Memory B cell (primary cell): ENCODE measurements around the gene TFDP1.

Experiments used
- ATAC-seq: fragments of 150-1000 bp; cut with Tn5 transposase; 2 replicates; pipeline ENCODE4 v1.10.0; 2021; ENCODE audit warnings: low read depth, mild to moderate bottlenecking, moderate library complexity
- DNase-seq, 2 donors: peaks; one replicate each; pipeline ENCODE4 v3.0.0; 2022; ENCODE audit warnings: low spot score in 2 of 2
- H3K27ac Mint-ChIP-seq: one replicate; pipeline ENCODE4 v1.8.0; 2022; ENCODE audit warnings: mild to moderate bottlenecking, moderate library complexity, mixed read lengths
- H3K27me3 Mint-ChIP-seq: one replicate; pipeline ENCODE4 v1.8.0; 2022; ENCODE audit warnings: mixed read lengths
- H3K36me3 Mint-ChIP-seq: one replicate; pipeline ENCODE4 v1.8.0; 2022; ENCODE audit warnings: mild to moderate bottlenecking, mixed read lengths
- H3K4me1 Mint-ChIP-seq: one replicate; pipeline ENCODE4 v1.8.0; 2022; ENCODE audit warnings: mixed read lengths
- H3K4me3 Mint-ChIP-seq: one replicate; pipeline ENCODE4 v1.8.0; 2022; ENCODE audit warnings: mild to moderate bottlenecking, moderate library complexity, mixed read lengths
- H3K9me3 Mint-ChIP-seq: one replicate; pipeline ENCODE4 v1.8.0; 2022; ENCODE audit warnings: mixed read lengths

The TFDP1 gene

GRCh38 chr13:113573065-113573464 is 11.5 kb upstream of the TFDP1 start:
- Mint-ChIP-seq H3K27ac (no peak overlapping the region), H3K36me3 (peaks cover 4% of the 10 kb centered on the region), H3K9me3 (peaks cover 10% of the 10 kb centered on the region), H3K4me3 (no peak overlapping the region), H3K4me1 (no peaks in the 10 kb centered on the region), H3K27me3 (peaks cover 3% of the 10 kb centered on the region)
- DNase-seq = no peak
- no peak for ATAC-seq

GRCh38 chr13:113576597-113576996 is 8.0 kb upstream of the TFDP1 start:
- Mint-ChIP-seq H3K27me3 (peaks cover 4% of the 10 kb centered on the region), H3K4me3 (no peak overlapping the region), H3K4me1 (no peaks in the 10 kb centered on the region), H3K9me3 (peaks cover 12% of the 10 kb centered on the region), H3K27ac (no peak overlapping the region), H3K36me3 (peaks cover 5% of the 10 kb centered on the region)
- no peak for ATAC-seq
- no peak for DNase-seq

GRCh38 chr13:113577881-113578435 is 6.6 kb upstream of the TFDP1 start:
- ATAC-seq (no peak), DNase-seq (no peak)
- Mint-ChIP-seq H3K4me3 (no peak overlapping the region), H3K4me1 (no peaks in the 10 kb centered on the region), H3K27me3 (peaks cover 4% of the 10 kb centered on the region), H3K27ac (no peak overlapping the region), H3K9me3 (peaks cover 12% of the 10 kb centered on the region), H3K36me3 (peaks cover 5% of the 10 kb centered on the region)

GRCh38 chr13:113579686-113580085 is 4.9 kb upstream of the TFDP1 start:
- Mint-ChIP-seq H3K27ac (no peak overlapping the region), H3K4me3 (no peak overlapping the region), H3K27me3 (peaks cover 1% of the 10 kb centered on the region), H3K4me1 (peaks cover 5% of the 10 kb centered on the region), H3K9me3 (peaks cover 12% of the 10 kb centered on the region), H3K36me3 (peaks cover 2% of the 10 kb centered on the region)
- ATAC-seq = no peak
- no peak for DNase-seq

GRCh38 chr13:113581871-113582270 is 2.7 kb upstream of the TFDP1 start:
- Mint-ChIP-seq H3K27ac (no peak overlapping the region), H3K4me1 (peaks cover 10% of the 10 kb centered on the region), H3K27me3 (peaks cover 1% of the 10 kb centered on the region), H3K9me3 (peaks cover 9% of the 10 kb centered on the region), H3K4me3 (no peak overlapping the region), H3K36me3 (peaks cover 2% of the 10 kb centered on the region)
- DNase-seq (no peak), ATAC-seq (no peak)

DNA sequence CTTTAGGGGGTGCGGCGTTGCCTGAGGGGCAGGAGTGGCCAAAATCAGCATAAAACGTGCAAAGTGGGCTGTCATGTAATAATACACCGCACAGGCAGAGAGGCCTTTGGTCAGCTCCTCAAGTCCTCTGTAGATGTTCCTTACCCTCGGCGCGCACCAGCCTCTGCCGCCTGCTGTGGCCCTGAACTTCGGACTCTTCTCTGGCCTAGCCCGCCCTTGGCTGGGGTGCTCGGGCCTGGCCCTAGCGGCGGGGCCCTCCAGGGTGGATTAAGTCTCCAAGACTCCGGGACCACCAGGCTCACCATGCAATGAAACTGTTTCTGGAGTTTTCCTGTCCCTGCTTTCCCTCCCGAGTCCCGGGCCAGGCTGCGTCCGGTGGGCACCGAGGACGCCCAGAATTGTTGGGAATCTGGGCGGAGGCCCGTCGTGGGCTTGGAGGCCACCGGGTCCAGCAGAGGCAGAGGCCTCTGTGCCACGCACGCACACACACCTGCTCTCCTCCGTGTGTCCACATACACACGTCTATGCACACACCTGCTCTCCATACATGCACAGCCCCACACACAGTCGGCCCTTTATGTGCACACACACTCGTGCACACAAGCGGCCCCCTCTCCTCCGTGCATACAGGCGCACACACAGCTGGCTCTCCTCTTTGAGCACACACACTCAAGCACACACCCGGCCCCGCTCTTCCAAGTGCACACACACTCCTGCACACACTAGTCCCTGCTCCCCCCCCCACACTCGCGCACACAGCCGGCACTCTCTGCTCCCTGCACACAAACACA is 1.5 kb upstream of the TFDP1 start:
- DNase-seq (no peak), ATAC-seq (no peak)
- Mint-ChIP-seq H3K4me3 (peak overlapping the region; percentile 51), H3K27me3 (peaks cover 1% of the 10 kb centered on the region), H3K9me3 (peaks cover 5% of the 10 kb centered on the region), H3K27ac (no peak overlapping the region), H3K4me1 (peaks cover 13% of the 10 kb centered on the region), H3K36me3 (peaks cover 2% of the 10 kb centered on the region)

- ATAC-seq = peak; percentile 25
- Mint-ChIP-seq H3K36me3 (peaks cover 7% of the 10 kb centered on the region), H3K4me1 (peaks cover 20% of the 10 kb centered on the region), H3K4me3 (peak overlapping the region; percentile 83), H3K27ac (no peak overlapping the region), H3K27me3 (no peaks in the 10 kb centered on the region), H3K9me3 (peaks cover 3% of the 10 kb centered on the region)
- peak; percentile 10 to 34 for DNase-seq
Measured at GRCh38 chr13:113584870-113585671, 518 bp downstream of the TFDP1 start.

DNA sequence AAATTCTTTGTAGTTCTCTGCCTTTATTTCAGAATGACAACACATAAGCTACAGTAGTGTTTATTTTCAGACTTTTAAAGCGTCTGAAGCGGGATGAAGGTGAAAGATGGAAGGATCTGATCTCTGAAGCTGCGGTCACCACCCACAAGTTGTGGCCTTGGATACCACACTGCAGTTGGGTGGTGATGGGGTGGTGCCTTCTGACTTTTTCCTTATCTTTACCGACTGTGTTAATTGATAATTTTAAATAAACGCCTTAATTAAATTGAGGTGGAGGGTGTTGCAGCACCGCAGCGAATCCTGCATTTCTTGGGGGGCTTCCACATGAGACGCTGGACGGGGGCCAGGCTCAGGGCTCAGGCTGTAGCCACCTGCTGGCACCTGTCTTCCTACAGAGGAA is 1.3 kb downstream of the TFDP1 start:
- peaks cover 3% of the 10 kb centered on the region for H3K9me3 Mint-ChIP-seq
- peaks cover 20% of the 10 kb centered on the region for H3K4me1 Mint-ChIP-seq
- no peak for ATAC-seq
- no peaks in the 10 kb centered on the region for H3K27me3 Mint-ChIP-seq
- peak overlapping the region; percentile 83 for H3K4me3 Mint-ChIP-seq
- H3K36me3 Mint-ChIP-seq = peaks cover 7% of the 10 kb centered on the region
- no peak for DNase-seq
- no peak overlapping the region for H3K27ac Mint-ChIP-seq

- peaks cover 7% of the 10 kb centered on the region for H3K36me3 Mint-ChIP-seq
- no peak overlapping the region for H3K27ac Mint-ChIP-seq
- H3K27me3 Mint-ChIP-seq = no peaks in the 10 kb centered on the region
- H3K4me1 Mint-ChIP-seq = peaks cover 20% of the 10 kb centered on the region
- H3K9me3 Mint-ChIP-seq = peaks cover 3% of the 10 kb centered on the region
- DNase-seq = no peak
- no peak for ATAC-seq
- peak overlapping the region; percentile 47 for H3K4me3 Mint-ChIP-seq
Measured at GRCh38 chr13:113586661-113587479, 2.3 kb downstream of the TFDP1 start.

DNA sequence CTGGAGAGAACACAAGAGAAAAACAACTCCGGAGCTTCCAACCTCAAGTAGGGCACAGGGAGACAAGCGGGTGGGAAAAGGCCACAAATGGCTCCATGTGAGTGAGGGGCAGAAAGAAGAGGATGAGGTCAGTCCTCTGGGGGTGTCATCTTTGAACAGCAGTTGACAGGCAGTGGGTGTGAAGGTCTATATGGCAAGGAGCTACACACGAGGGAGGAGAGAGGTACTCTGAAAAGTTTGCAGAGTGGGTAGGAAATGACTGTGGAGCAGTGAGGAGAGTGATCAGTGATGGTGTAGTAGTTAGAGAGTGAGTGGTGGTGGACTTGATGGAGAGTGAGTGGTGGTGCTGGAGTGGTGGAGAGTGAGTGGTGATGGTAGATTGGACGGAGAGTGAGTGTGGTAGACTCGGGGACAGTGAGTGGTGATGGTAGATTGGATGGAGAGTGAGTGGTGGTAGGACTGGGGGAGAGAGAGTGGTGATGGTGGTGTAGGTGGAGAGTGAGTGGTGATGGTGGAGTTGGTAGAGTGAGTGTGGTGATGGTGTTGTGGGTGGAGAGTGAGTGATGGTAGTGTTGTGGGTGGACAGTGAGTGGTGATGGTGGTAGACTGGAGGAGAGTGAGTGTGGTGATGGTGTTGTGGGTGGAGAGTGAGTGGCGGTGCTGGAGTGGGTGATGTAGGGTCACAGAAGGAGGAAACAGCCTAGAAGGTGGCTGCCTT is 4.0 kb downstream of the TFDP1 start:
- no peak for ATAC-seq
- no peaks in the 10 kb centered on the region for H3K27me3 Mint-ChIP-seq
- no peak overlapping the region for H3K4me3 Mint-ChIP-seq
- H3K4me1 Mint-ChIP-seq = peaks cover 20% of the 10 kb centered on the region
- no peak overlapping the region for H3K27ac Mint-ChIP-seq
- peaks cover 3% of the 10 kb centered on the region for H3K9me3 Mint-ChIP-seq
- DNase-seq = no peak
- H3K36me3 Mint-ChIP-seq = peaks cover 7% of the 10 kb centered on the region

DNA sequence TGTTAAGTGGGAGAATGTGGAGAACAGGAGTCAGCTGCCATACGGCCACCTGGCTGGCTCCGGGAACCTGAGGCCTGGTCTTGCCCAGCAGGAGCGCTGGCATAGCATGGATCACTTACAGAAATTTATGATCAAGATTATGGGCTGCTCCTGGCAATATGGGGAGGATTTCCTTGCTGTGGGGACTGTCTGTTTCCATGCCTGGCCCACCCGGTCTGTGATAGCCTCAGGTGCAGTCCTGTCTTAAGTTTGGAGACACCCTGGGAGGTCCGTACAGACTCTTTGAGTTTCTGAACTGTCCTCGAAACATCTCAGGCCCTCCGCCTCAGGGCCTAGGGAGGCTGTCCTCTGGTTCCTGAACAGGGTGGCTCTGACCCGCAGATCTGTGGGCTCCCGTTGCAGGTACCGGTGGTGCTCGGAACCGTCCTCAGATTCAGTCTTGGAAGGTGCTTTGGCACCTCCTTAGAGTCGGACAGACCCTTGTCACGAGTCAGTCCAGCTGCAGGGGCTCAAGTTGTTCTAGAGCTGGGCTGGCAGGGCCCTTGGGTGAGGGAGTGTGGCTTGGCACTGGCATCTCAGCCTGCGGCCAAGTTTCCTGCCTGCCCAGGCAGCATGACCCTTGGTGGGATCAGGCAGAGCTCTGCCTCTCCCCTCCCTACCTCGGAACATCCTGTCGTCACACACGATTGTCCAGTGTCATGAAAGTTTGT is 4.9 kb downstream of the TFDP1 start:
- H3K4me3 Mint-ChIP-seq = no peak overlapping the region
- no peak for ATAC-seq
- H3K36me3 Mint-ChIP-seq = peaks cover 7% of the 10 kb centered on the region
- peaks cover 15% of the 10 kb centered on the region for H3K4me1 Mint-ChIP-seq
- H3K9me3 Mint-ChIP-seq = no peaks in the 10 kb centered on the region
- no peak for DNase-seq
- no peaks in the 10 kb centered on the region for H3K27me3 Mint-ChIP-seq
- no peak overlapping the region for H3K27ac Mint-ChIP-seq

DNA sequence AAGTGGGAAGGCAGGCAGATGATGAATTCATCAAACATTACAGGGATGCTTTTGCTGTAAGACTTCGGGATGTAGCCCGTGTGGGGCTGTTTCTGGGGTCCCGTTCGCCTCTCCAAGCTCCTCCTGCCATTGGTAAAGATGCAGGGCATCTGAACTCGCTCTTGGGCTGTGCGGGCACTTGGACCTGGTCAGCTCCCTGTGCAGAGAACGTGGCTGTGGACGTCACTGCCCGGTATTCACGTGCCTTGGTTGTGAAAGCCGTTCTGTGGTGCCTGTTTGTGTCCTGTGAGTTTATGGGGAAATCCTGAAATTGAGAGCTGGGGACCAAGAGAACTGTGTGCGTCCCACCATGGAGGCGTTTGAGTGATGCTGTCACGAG is 5.4 kb downstream of the TFDP1 start:
- H3K4me1 Mint-ChIP-seq = peaks cover 15% of the 10 kb centered on the region
- H3K4me3 Mint-ChIP-seq = no peak overlapping the region
- peaks cover 9% of the 10 kb centered on the region for H3K36me3 Mint-ChIP-seq
- DNase-seq (no peak), ATAC-seq (no peak)
- no peaks in the 10 kb centered on the region for H3K9me3 Mint-ChIP-seq
- no peaks in the 10 kb centered on the region for H3K27me3 Mint-ChIP-seq
- no peak overlapping the region for H3K27ac Mint-ChIP-seq

DNA sequence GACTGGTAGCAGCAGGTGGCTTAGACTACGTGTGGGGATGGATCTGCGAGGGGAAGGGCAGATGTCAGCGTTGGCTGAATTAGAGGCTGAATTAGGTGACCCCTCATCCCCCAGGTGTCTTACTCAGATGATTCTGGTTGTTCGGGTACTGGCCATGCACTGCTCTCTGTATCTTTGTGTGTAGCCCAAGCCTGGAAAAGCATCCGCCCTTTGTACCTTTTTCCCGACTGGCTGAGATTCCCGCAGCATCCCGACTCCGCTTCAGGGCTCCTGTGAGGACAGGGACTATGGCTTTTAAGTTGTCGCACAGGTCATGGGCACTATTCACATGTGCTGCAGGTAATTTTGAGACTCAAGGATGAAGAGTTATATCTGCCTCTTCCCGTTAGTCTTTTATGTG is 7.2 kb downstream of the TFDP1 start:
- no peaks in the 10 kb centered on the region for H3K9me3 Mint-ChIP-seq
- peaks cover 11% of the 10 kb centered on the region for H3K36me3 Mint-ChIP-seq
- H3K27ac Mint-ChIP-seq = peak overlapping the region; percentile 77
- peaks cover 11% of the 10 kb centered on the region for H3K4me1 Mint-ChIP-seq
- ATAC-seq (no peak), DNase-seq (no peak)
- H3K4me3 Mint-ChIP-seq = no peak overlapping the region
- H3K27me3 Mint-ChIP-seq = no peaks in the 10 kb centered on the region
